NCI-H226 (cell line): ENCODE data around the gene USP35.

Source experiments
- DNase-seq: peaks from one replicate; pipeline ENCODE4 v3.0.0-alpha.2; 2015

USP35 gene, protein sequence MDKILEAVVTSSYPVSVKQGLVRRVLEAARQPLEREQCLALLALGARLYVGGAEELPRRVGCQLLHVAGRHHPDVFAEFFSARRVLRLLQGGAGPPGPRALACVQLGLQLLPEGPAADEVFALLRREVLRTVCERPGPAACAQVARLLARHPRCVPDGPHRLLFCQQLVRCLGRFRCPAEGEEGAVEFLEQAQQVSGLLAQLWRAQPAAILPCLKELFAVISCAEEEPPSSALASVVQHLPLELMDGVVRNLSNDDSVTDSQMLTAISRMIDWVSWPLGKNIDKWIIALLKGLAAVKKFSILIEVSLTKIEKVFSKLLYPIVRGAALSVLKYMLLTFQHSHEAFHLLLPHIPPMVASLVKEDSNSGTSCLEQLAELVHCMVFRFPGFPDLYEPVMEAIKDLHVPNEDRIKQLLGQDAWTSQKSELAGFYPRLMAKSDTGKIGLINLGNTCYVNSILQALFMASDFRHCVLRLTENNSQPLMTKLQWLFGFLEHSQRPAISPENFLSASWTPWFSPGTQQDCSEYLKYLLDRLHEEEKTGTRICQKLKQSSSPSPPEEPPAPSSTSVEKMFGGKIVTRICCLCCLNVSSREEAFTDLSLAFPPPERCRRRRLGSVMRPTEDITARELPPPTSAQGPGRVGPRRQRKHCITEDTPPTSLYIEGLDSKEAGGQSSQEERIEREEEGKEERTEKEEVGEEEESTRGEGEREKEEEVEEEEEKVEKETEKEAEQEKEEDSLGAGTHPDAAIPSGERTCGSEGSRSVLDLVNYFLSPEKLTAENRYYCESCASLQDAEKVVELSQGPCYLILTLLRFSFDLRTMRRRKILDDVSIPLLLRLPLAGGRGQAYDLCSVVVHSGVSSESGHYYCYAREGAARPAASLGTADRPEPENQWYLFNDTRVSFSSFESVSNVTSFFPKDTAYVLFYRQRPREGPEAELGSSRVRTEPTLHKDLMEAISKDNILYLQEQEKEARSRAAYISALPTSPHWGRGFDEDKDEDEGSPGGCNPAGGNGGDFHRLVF

DNA sequence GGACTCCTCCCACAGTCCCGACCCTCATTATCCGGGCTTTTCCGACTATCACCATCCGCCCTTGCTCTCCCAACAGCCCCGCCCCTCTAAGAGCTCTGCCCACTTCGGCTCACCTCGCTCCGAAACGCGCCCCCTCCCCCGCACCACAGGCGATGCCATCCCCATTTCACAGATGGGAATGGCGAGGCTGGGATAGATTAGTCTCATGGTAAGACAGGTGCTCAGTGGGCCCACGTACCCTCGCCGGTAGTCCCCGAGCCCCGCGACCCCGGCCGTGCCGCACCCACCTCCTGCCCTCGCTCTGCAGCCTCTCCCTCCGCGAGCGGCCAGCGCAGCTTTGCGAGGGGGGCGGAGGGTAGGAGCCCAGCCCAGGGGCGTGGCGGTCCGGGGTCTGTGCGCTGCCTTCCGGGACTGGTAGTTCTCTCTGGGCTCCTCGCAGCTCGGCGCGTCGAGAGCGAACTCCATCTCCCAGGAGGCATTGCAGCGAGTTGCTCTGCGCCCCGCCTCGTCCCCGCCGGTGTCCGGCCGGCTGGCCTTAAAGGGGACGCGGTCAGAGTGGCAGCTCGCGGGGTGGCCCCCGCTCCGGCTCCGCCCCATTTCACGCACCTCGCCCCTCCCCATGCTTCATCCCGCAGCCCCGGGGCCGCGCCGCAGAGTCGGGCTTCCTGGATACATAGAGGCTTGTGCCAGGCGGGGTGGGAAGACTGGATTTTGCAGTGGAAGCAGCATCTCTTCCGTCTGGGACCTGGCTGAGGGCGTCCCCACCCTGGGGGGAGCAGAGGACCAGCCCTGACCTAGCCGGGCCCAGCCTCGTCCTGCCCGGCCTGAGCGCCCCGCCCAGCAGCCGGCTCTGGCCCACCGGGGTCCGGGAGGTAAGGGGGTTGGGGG, at the start of gene USP35, which contains the start of gene KCTD21:
USP35 (plus strand) TSS at position 634 of the 888 bp plus-strand sequence. CDS start 7,327 bp downstream, outside the sequence.
KCTD21 (minus strand) TSS at position 341 of the 888 bp plus-strand sequence. CDS start 14,072 bp downstream, outside the sequence.
- peak; percentile 98 for DNase-seq

DNA sequence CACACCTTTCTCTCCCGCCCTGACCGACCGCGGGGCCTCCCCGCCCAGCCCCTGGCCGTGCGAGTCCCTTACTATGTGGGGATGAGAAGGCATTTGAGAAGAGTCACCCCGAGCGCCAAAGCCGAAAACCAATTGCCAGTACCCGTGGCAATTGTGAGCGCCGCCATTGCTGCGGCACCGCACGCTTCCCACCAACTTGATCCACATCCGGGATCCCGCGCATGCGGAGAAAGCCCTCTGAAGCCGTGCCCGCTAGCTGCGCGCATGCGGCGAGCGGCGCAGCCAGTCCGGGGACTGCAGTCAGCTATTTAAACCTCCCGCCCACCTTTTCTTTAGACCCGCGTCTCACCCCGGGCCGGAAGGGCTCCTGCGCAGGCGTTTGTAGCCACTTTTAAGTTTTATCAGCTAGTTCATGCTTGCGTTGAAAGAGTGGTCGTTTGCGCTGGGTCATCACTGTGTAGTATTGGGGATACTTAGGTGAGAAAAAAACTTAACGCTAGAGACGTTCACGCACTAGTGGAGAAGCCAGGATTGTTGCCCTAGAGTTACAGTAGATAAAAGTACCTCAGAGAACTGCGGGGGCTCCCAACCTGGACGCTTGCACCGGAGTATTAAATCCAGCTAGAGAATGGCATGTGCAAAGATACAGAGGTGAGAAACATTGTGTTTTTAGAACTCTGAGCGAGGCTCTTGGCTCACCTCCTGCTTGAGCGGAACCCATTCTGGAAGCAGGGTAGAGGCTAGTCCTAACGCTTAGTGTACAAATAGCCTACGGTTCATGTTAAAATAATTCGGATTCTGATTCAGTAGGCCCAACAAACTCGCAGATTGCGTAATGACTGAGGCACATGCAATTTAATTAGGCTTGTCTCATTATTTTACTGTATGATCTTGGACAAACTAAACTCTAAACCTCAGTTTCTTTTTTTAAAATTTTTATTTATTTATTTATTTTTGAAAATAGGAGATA, 49.0 kb upstream of the USP35 start, which contains the start of gene ALG8:
ALG8 (minus strand) TSS at position 205 of the 970 bp plus-strand sequence; CDS start at position 167, 38 bp downstream.
- peak; percentile 93 for DNase-seq

DNA sequence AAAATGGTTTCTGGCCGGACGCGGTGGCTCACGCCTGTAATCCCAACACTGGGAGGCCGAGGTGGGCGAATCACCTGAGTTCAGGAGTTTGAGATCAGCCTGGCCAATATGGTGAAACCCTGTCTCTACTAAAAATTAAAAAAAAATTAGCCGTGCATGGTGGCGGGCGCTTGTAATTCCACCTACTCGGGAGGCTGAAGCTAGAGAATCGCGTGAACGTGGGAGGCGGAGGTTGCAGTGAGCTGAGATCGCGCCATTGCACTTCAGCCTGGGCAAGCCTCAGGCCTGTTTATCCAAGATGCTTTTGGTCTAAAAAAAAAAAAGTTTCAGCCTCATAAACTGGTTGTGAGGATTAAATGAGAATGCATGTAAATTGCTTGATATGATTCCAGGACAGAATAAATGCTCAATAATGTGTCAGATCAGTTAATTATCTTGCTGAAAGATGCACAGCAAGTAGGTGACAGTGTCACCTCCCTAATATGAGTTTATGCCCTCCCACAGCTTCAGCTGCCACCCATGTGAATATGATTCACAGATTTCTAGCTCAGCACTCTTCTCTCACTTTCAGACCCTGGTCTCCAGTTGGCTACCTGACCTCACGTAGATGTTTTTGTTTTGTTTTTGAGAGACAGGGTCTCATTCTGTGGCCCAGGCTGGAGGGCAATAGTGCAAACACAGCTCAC, 48.2 kb upstream of the USP35 start:
- DNase-seq, result no peak

DNA sequence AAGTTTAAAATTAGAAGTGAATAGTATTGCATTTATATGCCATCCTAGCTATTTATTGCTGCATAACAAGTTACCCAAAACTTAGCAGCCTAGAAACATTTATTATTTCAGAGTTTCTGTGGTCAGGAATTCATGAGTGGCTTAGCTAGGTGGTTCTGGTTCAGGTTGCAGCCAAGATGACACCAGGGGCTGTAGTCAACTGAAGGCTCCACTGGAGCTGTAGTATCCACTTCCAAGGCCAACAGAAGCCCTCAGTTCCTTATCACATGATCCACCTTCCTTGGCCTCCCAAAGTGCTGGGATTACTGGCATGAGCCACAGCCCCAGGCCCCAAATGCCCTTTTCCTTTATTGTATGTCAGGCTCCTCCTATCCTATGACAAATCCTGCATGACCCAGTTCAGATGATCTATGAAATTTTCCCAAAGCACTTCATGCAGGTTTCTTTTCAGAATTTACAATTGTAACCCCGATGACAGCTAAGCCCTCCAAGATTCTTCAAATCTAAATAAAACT, 43.2 kb upstream of the USP35 start:
- no peak for DNase-seq

DNA sequence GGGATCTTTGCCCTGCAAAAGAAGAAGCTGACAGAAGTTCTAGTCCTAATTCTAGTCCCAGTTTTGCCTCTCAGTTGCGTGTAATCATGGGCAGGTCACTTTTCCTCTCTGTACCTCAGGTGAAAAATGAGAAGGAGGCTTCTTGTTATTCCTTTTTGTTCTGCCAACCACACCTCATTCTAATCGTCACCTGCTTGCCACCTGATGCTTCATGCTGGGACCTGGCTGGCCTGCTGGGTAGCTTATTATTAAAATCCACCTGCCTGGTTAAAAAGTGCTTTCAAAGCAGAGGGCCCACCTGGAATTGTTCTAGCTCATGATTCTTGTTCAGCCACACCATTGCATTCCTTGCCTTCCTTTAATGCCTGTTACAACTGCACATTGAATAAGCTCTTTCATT, 40.9 kb upstream of the USP35 start:
- no peak for DNase-seq

DNA sequence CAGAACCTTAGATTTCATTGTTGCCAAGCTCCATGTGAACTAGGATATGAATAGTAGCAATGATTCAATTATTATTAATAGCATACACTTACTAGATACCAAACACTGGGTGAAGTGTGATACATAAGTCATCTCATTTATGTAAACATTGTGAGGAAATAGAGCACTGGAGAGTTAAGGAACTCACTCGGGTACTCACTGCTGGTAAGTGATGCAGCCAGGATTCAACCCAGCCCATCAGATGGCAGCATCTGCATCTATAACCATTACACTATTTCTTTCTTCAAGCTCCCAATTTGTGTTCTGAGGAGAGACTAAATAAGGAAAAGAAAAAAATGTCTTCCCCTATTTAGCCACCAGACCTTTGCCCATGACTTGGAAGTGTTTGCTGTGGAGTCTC, 39.1 kb upstream of the USP35 start:
- DNase-seq, result peak; percentile 26

DNA sequence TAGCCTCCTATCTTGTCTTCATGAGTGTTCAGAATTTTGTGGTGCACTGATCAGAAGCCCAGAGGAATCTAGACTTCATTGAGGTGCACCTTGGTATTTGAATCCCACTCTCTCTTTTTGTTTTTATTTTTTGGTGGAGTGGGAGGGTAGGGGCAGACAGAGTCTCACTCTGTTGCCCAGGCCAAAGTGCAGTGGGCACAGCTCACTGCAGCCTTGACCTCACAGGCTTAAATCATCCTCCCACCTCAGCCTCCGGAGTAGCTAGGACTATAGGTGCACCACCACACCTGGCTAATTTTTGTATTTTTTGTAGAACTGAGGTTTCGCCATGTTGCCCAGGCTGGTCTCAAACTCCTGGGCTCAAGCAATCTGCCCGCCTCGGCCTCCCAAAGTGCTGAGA, 38.4 kb upstream of the USP35 start:
- DNase-seq, result no peak

DNA sequence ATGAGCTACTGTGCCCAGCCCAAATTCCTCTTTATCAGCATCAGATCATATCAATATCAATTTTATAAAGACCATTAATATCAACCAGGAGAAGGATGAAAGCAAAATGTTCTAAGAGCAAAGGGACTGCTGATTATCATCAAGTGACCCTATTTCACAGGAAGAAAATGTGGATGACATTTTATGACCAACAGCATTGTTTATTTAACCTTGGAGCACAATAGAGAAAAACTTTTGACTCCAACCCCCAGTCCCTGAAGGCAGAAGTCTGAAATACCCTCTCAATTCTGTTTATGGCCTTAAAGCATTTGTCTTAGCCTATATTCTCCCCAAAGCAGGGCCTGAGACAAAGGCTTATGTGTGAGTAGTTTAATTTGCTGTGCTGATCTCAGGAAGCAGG, 38.0 kb upstream of the USP35 start:
- no peak for DNase-seq

DNA sequence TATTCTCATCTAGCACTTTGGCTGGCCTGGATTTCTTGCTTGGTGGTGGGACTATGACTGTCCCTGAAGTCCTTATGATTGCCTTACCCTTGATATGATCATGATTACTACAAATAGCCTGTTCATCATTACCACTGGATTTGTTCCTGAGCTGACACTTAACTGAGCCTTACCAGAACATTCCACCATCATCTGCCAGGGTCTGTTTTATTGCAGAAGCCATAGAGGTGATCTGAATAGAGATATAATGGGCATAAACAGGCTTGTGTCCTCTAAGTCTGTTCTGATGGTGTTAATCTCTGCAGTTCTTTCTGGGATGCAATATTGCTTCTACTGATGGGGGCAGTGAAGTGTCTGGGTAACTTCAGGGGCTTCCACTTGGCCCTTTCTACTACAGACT, 36.9 kb upstream of the USP35 start:
- no peak for DNase-seq

DNA sequence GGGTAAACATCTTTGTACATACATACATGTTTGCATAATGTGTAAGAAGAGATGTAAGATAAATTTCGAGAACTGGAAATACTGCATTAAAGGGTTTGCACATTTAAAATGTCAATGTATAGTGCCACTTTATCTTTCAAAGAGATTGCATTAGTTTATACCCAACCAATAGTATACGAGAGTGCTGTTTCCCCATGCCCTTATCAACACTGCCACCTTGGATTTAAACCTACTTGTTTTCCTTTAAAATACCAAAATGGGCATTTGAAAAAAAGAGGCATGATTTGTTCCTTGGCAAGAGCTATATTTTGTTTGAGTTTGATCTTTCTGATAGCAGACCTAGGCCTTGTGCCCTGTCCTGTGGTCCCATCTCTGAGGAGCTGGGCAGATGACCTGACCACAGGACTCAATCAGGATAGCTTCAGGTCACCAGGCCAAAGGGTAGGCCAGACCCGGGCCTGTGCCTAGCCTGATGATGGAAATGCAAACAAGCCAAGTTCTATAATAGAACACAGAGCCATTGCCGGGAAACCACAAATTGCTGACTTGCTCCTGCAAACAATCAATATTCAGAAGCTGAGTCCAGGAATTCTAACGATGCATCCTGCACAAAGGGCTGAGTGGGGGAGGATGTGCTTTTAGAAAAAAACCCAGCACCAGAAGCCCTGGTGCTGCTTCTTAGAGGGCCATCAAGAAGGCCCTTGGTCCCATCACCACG, 32.4 kb upstream of the USP35 start:
- no peak for DNase-seq

DNA sequence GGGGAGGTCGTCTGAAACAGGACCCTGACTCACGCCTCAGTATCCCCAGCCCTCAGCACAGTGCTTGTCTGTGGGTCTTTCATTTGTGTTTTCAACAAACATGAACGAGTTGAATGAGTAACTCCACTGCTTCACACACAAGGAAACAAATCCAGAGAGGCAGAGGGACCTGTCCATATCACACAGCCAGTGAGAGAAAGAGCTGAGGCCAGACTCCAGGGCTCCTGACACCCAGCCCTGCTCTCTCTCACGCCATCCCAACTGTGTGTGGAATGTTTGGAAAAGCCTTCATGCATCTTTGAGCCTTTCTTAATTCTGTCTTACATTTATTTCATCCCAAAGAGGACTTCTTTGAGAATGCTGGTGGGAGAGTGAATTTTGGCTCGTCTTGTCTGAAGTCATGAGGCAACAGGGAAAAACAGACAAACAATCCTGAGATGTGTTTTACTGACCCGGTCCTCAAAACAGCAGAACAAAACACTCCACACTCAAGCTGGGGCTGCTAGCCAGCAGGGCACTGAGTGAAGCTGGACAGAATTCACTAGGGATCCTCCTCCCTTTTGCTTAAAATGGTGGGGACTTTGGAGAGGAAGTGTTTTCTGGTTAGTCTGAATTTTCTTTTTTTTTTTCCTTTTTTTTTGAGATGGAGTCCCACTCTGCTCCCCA, 29.6 kb upstream of the USP35 start:
- DNase-seq, result no peak

DNA sequence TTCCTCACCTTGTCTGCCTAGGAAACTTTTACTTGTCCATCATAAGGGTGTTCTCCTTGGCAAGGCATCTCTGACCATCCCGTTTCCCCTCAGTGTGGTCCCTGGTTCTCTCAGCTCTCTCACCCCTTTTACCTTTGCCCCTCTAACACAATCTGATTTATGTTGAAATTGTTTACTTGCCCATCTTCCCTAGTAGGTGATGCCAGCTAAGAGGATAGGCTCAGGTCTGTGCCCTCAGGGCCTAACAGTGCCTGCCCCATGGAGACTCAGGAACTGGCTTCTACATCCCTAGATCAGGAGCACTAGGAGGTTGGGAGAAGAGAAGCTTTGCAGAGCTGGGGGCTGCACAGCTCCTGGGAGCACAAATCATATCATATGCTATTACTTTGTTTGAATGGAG, 28.2 kb upstream of the USP35 start:
- no peak for DNase-seq

DNA sequence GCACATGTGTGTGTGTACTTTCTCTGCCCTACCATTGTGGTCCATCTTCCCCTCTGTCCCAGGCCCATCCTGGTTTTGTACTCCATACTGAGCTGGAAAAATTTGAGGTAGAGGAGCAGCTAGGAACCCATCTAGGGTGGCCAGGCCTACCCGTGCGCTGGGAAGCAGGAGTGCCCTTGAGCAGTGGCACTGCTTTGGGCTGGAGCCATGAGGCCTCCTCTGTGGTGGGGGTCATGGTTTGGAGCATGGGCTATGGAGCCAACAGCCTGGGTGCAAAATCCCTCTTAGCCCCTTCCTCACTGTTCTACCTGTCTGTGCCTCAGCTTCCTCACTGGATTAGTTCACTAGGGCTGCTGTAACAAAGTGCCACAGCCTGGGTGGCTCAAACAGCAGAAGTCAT, 27.4 kb upstream of the USP35 start:
- DNase-seq, result no peak

DNA sequence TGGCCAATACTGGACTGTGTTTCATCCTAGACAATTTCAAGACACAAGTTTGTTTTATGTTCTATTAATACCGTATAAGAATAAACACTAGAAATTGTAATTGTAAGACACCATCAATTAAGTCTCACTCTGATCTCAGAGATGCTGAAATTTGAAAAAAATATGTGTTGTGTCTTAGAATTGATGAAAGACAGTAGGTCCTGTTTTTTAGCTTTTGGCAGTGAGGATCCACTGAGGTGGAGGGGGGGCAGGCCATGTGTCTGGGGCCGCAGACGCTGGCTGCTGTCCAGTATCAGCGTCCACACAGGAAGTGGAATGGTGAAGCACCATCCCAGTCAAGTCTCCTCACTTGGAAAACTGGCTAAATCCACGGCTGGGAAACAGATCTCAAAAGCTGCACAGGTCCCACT, 26.8 kb upstream of the USP35 start:
- no peak for DNase-seq

DNA sequence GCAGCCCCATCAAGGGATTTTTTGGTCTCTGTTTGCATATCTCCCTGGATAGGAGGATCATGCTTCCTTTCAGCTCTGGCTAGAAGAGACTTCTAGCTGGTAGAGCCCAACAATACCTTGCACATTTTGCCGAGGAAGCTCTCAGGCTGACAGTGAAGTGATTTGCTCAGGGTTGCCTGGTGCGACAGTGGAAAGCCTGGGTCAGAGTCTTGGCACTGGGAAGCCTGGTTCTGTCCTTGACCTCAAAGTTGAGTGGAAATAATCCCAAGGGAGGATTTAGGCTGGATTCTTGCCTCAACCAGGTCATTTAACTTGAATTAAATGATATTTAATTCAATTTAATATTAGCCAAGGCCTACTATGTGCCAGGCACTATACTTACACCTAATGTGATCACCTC, 24.9 kb upstream of the USP35 start:
- DNase-seq, result no peak

DNA sequence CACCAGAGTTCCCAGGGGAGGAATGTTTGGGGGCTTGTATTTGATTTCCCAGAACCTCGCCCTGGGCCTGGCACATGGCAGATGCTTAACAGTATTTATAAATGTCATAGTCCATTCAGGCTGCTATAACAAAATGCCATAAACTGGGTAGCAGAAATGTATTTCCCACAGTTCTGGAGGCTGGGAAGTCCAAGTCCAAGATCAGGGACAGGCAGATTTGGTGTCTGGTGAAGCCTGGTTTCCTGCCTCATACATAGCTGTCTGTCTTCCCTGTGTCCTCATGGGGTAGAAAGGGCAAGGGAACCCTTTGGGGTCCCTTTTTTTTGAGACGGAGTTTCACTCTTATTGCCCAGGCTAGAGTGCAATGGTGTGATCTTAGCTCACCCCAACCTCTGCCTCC, 24.2 kb upstream of the USP35 start:
- DNase-seq, result no peak

DNA sequence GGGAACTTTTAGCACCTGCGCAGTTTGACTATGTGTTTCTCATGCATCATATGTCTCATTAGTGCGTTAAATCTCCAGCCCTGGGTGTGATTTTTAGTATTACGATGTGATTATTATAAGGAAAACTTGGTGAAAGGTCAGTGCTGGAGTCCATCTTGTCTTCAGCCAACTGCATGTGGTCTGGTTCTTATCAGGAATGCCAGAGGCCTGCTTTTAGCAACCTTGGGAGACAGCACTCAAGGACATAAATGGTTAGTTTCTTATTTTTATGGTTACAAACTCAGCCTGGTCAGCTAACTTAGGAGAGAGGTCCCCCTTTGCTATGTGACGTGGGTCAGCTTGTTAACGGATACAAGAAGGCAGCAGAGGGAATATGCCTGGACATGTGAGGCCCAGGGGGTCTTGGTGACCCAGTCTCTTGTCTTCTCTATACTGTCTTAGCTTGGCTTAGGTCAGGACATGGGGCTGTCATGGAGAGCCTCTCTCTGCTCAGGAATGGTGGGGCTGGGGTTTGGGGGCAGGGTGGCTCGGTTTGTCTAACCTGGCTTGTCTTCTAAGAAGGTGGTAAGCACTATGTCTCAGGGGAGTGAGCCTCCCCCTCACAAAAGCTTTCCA, 21.8 kb upstream of the USP35 start:
- no peak for DNase-seq
